Parathyroid adenoma (tissue), 2 donors: Measurements from ENCODE around the gene WNT7A.

ENCODE experiments used
- H2AFZ ChIP-seq: fragments of 300-600 bp; sonication (generic); one replicate; pipeline ENCODE4 v1.7.0; 2017; ENCODE audit warnings: antibody characterized with exemption, mild to moderate bottlenecking
- H3K27ac ChIP-seq: fragments of 300-600 bp; sonication (generic); one replicate; pipeline ENCODE4 v1.7.0; 2017
- H3K27me3 ChIP-seq: fragments of 300-600 bp; sonication (generic); one replicate; pipeline ENCODE4 v1.7.0; 2017; ENCODE audit warnings: low read length; ENCODE audit not compliant: control insufficient read depth, insufficient read depth
- H3K36me3 ChIP-seq: fragments of 300-600 bp; sonication (generic); one replicate; pipeline ENCODE4 v1.7.0; 2017; ENCODE audit warnings: low read length; ENCODE audit not compliant: control insufficient read depth, insufficient read depth
- H3K4me1 ChIP-seq: fragments of 300-600 bp; sonication (generic); one replicate; pipeline ENCODE4 v1.7.0; 2017; ENCODE audit warnings: control low read depth
- H3K4me2 ChIP-seq: fragments of 300-600 bp; sonication (generic); one replicate; pipeline ENCODE4 v1.7.0; 2017; ENCODE audit warnings: low read length
- H3K4me3 ChIP-seq: fragments of 300-600 bp; sonication (generic); one replicate; pipeline ENCODE4 v1.7.0; 2017; ENCODE audit warnings: low read depth, low read length
- H3K79me2 ChIP-seq: fragments of 300-600 bp; sonication (generic); one replicate; pipeline ENCODE4 v1.7.0; 2017; ENCODE audit warnings: control low read depth
- H3K9ac ChIP-seq: fragments of 300-600 bp; sonication (generic); one replicate; pipeline ENCODE4 v1.7.0; 2017; ENCODE audit warnings: mild to moderate bottlenecking
- H3K9me3 ChIP-seq: fragments of 300-600 bp; sonication (generic); one replicate; pipeline ENCODE4 v1.7.0; 2017; ENCODE audit warnings: low read length; ENCODE audit not compliant: control insufficient read depth
- CTCF ChIP-seq: fragments of 300-600 bp; sonication (generic); IDR thresholded peaks from one replicate; pipeline ENCODE4 v1.7.0; 2017; ENCODE audit warnings: antibody characterized with exemption, mild to moderate bottlenecking
- donor health status: primary hyperparathyroidism.

The WNT7A gene

GRCh38 chr3:13792512-13793371 is 87.1 kb downstream of the WNT7A start:
- H3K4me3 ChIP-seq = no peak overlapping the region
- H3K9me3 ChIP-seq = no peaks in the 10 kb centered on the region
- no peak overlapping the region for H3K4me2 ChIP-seq
- no peak overlapping the region for H3K9ac ChIP-seq
- no peaks in the 10 kb centered on the region for H3K79me2 ChIP-seq
- TF ChIP-seq CTCF = no peak
- no peaks in the 10 kb centered on the region for H3K27me3 ChIP-seq
- H3K27ac ChIP-seq = no peak overlapping the region
- H2AFZ ChIP-seq = peak overlapping the region; percentile 60
- no peaks in the 10 kb centered on the region for H3K4me1 ChIP-seq
- no peaks in the 10 kb centered on the region for H3K36me3 ChIP-seq

- Histone ChIP-seq H3K36me3 (no peaks in the 10 kb centered on the region), H3K4me3 (no peak overlapping the region), H3K9me3 (no peaks in the 10 kb centered on the region), H3K79me2 (no peaks in the 10 kb centered on the region), H3K4me2 (no peak overlapping the region), H3K27ac (no peak overlapping the region), H3K4me1 (no peaks in the 10 kb centered on the region), H3K27me3 (no peaks in the 10 kb centered on the region), H3K9ac (no peak overlapping the region), H2AFZ (no peak overlapping the region)
- no peak for TF ChIP-seq CTCF
These were observed 87.8 kb downstream of the WNT7A start for GRCh38 chr3:13792051-13792490.

- no peaks in the 10 kb centered on the region for H3K79me2 ChIP-seq
- no peak overlapping the region for H3K4me2 ChIP-seq
- H2AFZ ChIP-seq = no peak overlapping the region
- H3K4me3 ChIP-seq = no peak overlapping the region
- H3K9ac ChIP-seq = no peak overlapping the region
- H3K36me3 ChIP-seq = no peaks in the 10 kb centered on the region
- H3K27ac ChIP-seq = no peak overlapping the region
- TF ChIP-seq CTCF = no peak
- no peaks in the 10 kb centered on the region for H3K27me3 ChIP-seq
- no peaks in the 10 kb centered on the region for H3K9me3 ChIP-seq
- H3K4me1 ChIP-seq = no peaks in the 10 kb centered on the region
These were observed 88.4 kb downstream of the WNT7A start for GRCh38 chr3:13791198-13792050.

- Histone ChIP-seq H3K36me3 (no peaks in the 10 kb centered on the region), H3K9ac (no peak overlapping the region), H3K27ac (no peak overlapping the region), H2AFZ (no peak overlapping the region), H3K4me2 (no peak overlapping the region), H3K27me3 (no peaks in the 10 kb centered on the region), H3K9me3 (no peaks in the 10 kb centered on the region), H3K4me3 (no peak overlapping the region), H3K4me1 (no peaks in the 10 kb centered on the region), H3K79me2 (no peaks in the 10 kb centered on the region)
- TF ChIP-seq CTCF = no peak
These were observed 89.3 kb downstream of the WNT7A start for GRCh38 chr3:13790376-13791197.
